WTC11 (cell line): ENCODE measurements around the gene PIGU.
"Not testable (repeated sequence)": the region's sequence is repeated elsewhere in the genome, so short reads cannot be mapped to it uniquely, and the experiment has no call there.

Source experiments
- ATF2 ChIP-seq: sonication (generic); formaldehyde crosslinking; IDR thresholded peaks from 2 replicates; pipeline ENCODE4 v1.8.1; 2022; ENCODE audit warnings: low read depth, missing genetic modification reagents, borderline replicate concordance
- CTCF ChIP-seq: fragments of 200-600 bp; IDR thresholded peaks from 2 replicates; pipeline ENCODE4 v1.8.0; 2022; ENCODE audit warnings: antibody characterized with exemption
- E2F5 ChIP-seq: sonication (generic); formaldehyde crosslinking; IDR thresholded peaks from 2 replicates; pipeline ENCODE4 v1.8.1; 2022; ENCODE audit warnings: mild to moderate bottlenecking, moderate library complexity, missing genetic modification reagents
- FOXP1 ChIP-seq: sonication (generic); formaldehyde crosslinking; IDR thresholded peaks from 2 replicates; pipeline ENCODE4 v1.8.0; 2022; ENCODE audit warnings: missing genetic modification reagents, mild to moderate bottlenecking, moderate library complexity, borderline replicate concordance
- MAX ChIP-seq: sonication (generic); formaldehyde crosslinking; IDR thresholded peaks from 2 replicates; pipeline ENCODE4 v1.8.0; 2022; ENCODE audit warnings: mild to moderate bottlenecking, missing genetic modification reagents
- PRDM15 ChIP-seq: sonication (generic); formaldehyde crosslinking; IDR thresholded peaks from 2 replicates; pipeline ENCODE4 v1.8.0; 2022; ENCODE audit warnings: missing genetic modification reagents
- STAT6 ChIP-seq: sonication (generic); formaldehyde crosslinking; conservative IDR thresholded peaks from 2 replicates; pipeline ENCODE4 v1.8.1; 2023; ENCODE audit warnings: mild to moderate bottlenecking, low read depth, missing genetic modification reagents, moderate library complexity

GRCh38 chr20:34616913-34617312 is 60.0 kb downstream of the PIGU start:
- not testable (repeated sequence) for TF ChIP-seq ATF2 (CRISPR knock-in tag); STAT6 (CRISPR knock-in tag); CTCF; E2F5 (CRISPR knock-in tag); MAX (CRISPR knock-in tag); FOXP1; PRDM15
